A549 (cell line): Measurements from ENCODE around the gene PPP1R14D. TPM values are rescaled to one million over a fixed set of nuclear protein-coding genes. Genes with fewer than 3 reads are reported as not detected.
A peak's percentile ranks its signal among the peaks of the same experiment; 100 is the strongest.

Experiments
- ATAC-seq, 2 experiments: fragments of 200-7000 bp in 1 of 2; fragments of >200 bp in 1 of 2; cut with Nextera tagmentation in 1 of 2; cut with Tn5 transposase in 1 of 2; 3 replicates each; pipeline versions ENCODE4 v1.8.0 to v1.9.1; 2018 to 2020; ENCODE audit warnings: mild to moderate bottlenecking in 1 of 2, moderate library complexity in 1 of 2
- CTCF ChIA-PET: fragments of 300-600 bp; sonication (Branson Sonifier 250); formaldehyde crosslinking; extraction: SDS; loops from one replicate; lab custom pipeline; 2021; ENCODE audit warnings: antibody characterized with exemption, inconsistent platforms; lab: Yijun Ruan, JAX
- POLR2A ChIA-PET: fragments of 350-600 bp; formaldehyde crosslinking; extraction: SDS; loops from one replicate; lab custom pipeline; 2021; ENCODE audit warnings: antibody characterized with exemption, inconsistent platforms; lab: Yijun Ruan, JAX
- DNase-seq, 2 experiments: peaks; one replicate each; pipeline versions ENCODE4 v3.0.0 to v3.0.0-alpha.2; 2011 to 2016; ENCODE audit warnings: low read depth in 1 of 2, low spot score in 1 of 2
- FAIRE-seq: peaks from 2 replicates; lab custom pipeline; 2011; peaks lifted over from hg19 to GRCh38; lab: Jason Lieb, UNC
- H3K27ac ChIP-seq, 2 experiments: fragments of >200 bp; sonication (Bioruptor Twin); formaldehyde crosslinking; 3 replicates each; pipeline ENCODE4 v1.5.1; 2016 to 2017
- H3K4me1 ChIP-seq: fragments of >200 bp; sonication (Bioruptor Twin); formaldehyde crosslinking; 3 replicates; pipeline ENCODE4 v1.6.1; 2016
- H3K4me2 ChIP-seq: fragments of >200 bp; sonication (Bioruptor Twin); formaldehyde crosslinking; 3 replicates; pipeline ENCODE4 v1.6.1; 2016
- H3K4me3 ChIP-seq: fragments of >200 bp; sonication (Bioruptor Twin); formaldehyde crosslinking; 3 replicates; pipeline ENCODE4 v1.5.1; 2016
- H3K9me3 ChIP-seq: fragments of >200 bp; sonication (Bioruptor Twin); formaldehyde crosslinking; 3 replicates; pipeline ENCODE4 v1.6.1; 2016
- CHD4 ChIP-seq: fragments of 200-600 bp; sonication (generic); IDR thresholded peaks from 2 replicates; pipeline ENCODE4 v1.6.1; 2016; ENCODE audit warnings: antibody characterized with exemption, mild to moderate bottlenecking, borderline replicate concordance
- CTCF ChIP-seq: fragments of >200 bp; sonication (Bioruptor Twin); formaldehyde crosslinking; IDR thresholded peaks from 3 replicates; pipeline ENCODE4 v1.5.1; 2016
- E2F6 ChIP-seq: IDR thresholded peaks from 2 replicates; pipeline ENCODE4 v1.6.1; 2012; ENCODE audit warnings: low read depth, borderline replicate concordance
- EHMT2 ChIP-seq: fragments of 200-600 bp; sonication (generic); IDR thresholded peaks from 2 replicates; pipeline ENCODE4 v1.6.1; 2016; ENCODE audit warnings: antibody characterized with exemption, low read depth, mild to moderate bottlenecking, moderate library complexity
- HOXA7 ChIP-seq: fragments of 250-450 bp; sonication (Bioruptor Pico); IDR thresholded peaks from 2 replicates; pipeline ENCODE4 v1.5.0; 2020; ENCODE audit warnings: mild to moderate bottlenecking, moderate library complexity
- JUN ChIP-seq, 2 experiments: fragments of >200 bp; sonication (Bioruptor Twin); formaldehyde crosslinking; IDR thresholded peaks; 2 replicates in 1 of 2; 3 replicates in 1 of 2; pipeline ENCODE4 v1.6.1; 2016 to 2017
- NFE2L2 ChIP-seq: fragments of 150-350 bp; conservative IDR thresholded peaks from 2 replicates; pipeline ENCODE4 v1.6.1; 2014; ENCODE audit warnings: low read length
- NPAS2 ChIP-seq: fragments of 250-450 bp; sonication (Bioruptor Pico); IDR thresholded peaks from 2 replicates; pipeline ENCODE4 v1.8.0; 2022; ENCODE audit warnings: mild to moderate bottlenecking, moderate library complexity, borderline replicate concordance
- PBX3 ChIP-seq: IDR thresholded peaks from 2 replicates; pipeline ENCODE4 v1.6.1; 2012
- PHF8 ChIP-seq: fragments of 200-600 bp; sonication (generic); IDR thresholded peaks from 2 replicates; pipeline ENCODE4 v1.6.1; 2016; ENCODE audit warnings: low read depth, mild to moderate bottlenecking, antibody characterized with exemption, moderate library complexity, borderline replicate concordance
- POLR2A ChIP-seq: IDR thresholded peaks from 2 replicates; pipeline ENCODE4 v1.6.1; 2012; ENCODE audit warnings: mild to moderate bottlenecking, low read length
- RFX5 ChIP-seq: fragments of 450-650 bp; IDR thresholded peaks from 2 replicates; pipeline ENCODE4 v1.7.1; 2014; ENCODE audit warnings: antibody characterized with exemption, mild to moderate bottlenecking, moderate library complexity
- TP53 ChIP-seq: fragments of 250-450 bp; sonication (Bioruptor Pico); IDR thresholded peaks from 2 replicates; pipeline ENCODE4 v1.5.0; 2021; ENCODE audit warnings: mild to moderate bottlenecking, moderate library complexity
- ZFP36 ChIP-seq: fragments of 450-650 bp; IDR thresholded peaks from 2 replicates; pipeline ENCODE4 v1.6.1; 2014; ENCODE audit warnings: borderline replicate concordance; ENCODE audit not compliant: partially characterized antibody
- WGBS: methylation state at CpG from one replicate; pipeline ENCODE4 v1.1.6; 2017; ENCODE audit errors: missing lambda C conversion rate; 5-methylcytosine and 5-hydroxymethylcytosine counted together
- polyA plus RNA-seq, 4 experiments: library from polyadenylated mRNA; depleted of rRNA in 3 of 4; stranded (reverse); fragments of >200 nt; fragmentation: RNase III in 1 of 4; extraction: RNeasy Plus Mini Kit Qiagen cat#74134 plus additional on column Dnase treatment in 1 of 4; gene quantifications; 2 replicates in 3 of 4; 3 replicates in 1 of 4; pipeline ENCODE4 v1.2.3, GENCODE V29; 2011 to 2017
- TF ChIP-seq, protein P1 (sequence below): fragments of >200 bp; sonication (Bioruptor Twin); formaldehyde crosslinking; IDR thresholded peaks from 3 replicates; pipeline ENCODE4 v1.6.1; 2016
- TF ChIP-seq, protein P2 (sequence below): IDR thresholded peaks from 2 replicates; pipeline ENCODE4 v1.6.1; 2012

PPP1R14D gene
- polyA plus RNA-seq, 2 of the 4 experiments (the other 2 are of a cell fraction): 0.21 to 1.1 TPM

DNA sequence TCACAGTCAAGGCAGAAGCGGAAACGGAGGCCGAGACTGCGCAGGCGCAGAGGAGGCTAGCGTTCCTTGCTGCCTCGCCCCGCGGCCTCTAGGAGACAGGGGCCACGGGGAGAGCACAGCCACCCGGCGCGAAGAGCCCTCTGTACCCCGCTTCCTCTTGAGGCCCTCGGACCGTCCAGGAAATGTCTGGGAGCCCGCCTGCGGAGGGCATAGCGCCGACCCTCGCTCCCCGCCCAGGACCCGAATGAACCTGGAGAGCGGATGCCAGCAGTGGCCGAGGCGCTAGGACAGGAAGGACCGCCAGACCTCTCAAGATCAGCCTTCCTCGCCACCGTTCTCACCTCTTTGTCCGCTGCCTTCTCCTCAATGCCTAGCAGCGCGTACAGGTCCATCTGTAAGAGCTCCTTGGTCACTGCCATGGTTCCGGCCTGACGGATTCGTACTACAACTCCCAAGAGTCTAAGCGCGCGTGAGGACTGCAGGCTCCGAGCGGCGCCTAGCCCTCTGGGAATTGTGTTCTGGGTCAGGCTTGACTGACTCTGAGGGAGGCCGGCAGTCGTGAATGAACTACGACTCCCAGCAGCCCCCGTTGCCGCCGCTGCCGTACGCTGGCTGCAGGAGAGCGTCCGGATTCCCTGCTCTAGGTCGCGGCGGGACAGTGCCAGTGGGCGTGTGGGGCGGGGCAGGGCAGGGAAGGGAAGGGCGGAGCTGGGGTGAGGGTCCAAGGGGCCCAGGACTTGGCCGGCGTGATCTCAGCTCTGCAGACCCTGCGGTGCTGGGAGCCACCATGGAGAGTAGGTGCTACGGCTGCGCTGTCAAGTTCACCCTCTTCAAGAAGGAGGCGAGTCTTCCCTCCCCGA, 21.2 kb downstream of the PPP1R14D start, which contains the start of the genes DNAJC17 and ZFYVE19:
Gene DNAJC17 (minus strand): TSS at position 446 of the 860 bp plus-strand sequence. CDS start 27 bp downstream, at position 419.
Gene ZFYVE19 (plus strand): TSS at position 62 of the 860 bp plus-strand sequence. CDS start 501 bp downstream, at position 563.
- POLR2A ChIA-PET: no interaction called here
- Histone ChIP-seq H3K4me3 (peak within 1 kb of the TSS; percentile 83), H3K4me1 (peaks cover 11% of the 10 kb centered on the region; the same call in 1 of the 3 replicates), H3K27ac (peak within 1 kb of the TSS; percentile 96 to 99), H3K4me2 (peak within 1 kb of the TSS; percentile 99), H3K9me3 (no peaks in the 10 kb centered on the region)
- CTCF ChIA-PET: interaction anchor here (1.0 to 1.6 kb wide), 3 partner anchors 16 to 87 kb away, joined by 3 to 5 read pairs (median 3); partner anchors contain the start of gene VPS18
- FAIRE-seq: no peak
- 0% methylated on average over 22 of the region's 64 CpGs for WGBS
- peak; percentile 99 for ATAC-seq
- peak; percentile 78 to 96 for DNase-seq
- TF ChIP-seq PHF8: peak; percentile 57; the same call in 1 of the 2 replicates
- TF ChIP-seq HOXA7 (CRISPR knock-in tag): no peak
- 0 out of 2 replicates have a peak, but pooled peaks have one; percentile 36 for TF ChIP-seq PBX3
- peak; percentile 10 to 45; a peak in 2 of 5 replicates for TF ChIP-seq JUN (IDR thresholded peaks at IDR 0.05)
- no peak for TF ChIP-seq CHD4
- TF ChIP-seq POLR2A: peak; percentile 63
- TF ChIP-seq, protein P1, sequence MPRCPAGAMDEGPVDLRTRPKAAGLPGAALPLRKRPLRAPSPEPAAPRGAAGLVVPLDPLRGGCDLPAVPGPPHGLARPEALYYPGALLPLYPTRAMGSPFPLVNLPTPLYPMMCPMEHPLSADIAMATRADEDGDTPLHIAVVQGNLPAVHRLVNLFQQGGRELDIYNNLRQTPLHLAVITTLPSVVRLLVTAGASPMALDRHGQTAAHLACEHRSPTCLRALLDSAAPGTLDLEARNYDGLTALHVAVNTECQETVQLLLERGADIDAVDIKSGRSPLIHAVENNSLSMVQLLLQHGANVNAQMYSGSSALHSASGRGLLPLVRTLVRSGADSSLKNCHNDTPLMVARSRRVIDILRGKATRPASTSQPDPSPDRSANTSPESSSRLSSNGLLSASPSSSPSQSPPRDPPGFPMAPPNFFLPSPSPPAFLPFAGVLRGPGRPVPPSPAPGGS: 0 out of 3 replicates have a peak, but pooled peaks have one; percentile 19

GRCh38 chr15:40806672-40807027, 21.9 kb downstream of the PPP1R14D start:
- Histone ChIP-seq H3K4me1 (peaks cover 11% of the 10 kb centered on the region; the same call in 1 of the 3 replicates), H3K9me3 (no peaks in the 10 kb centered on the region), H3K4me2 (peak overlapping the region; percentile 99), H3K27ac (peak overlapping the region; percentile 96 to 99), H3K4me3 (peak overlapping the region; percentile 83)
- CTCF ChIA-PET: interaction anchor here (1.0 to 1.6 kb wide), 3 partner anchors 16 to 87 kb away, joined by 3 to 5 read pairs (median 3); partner anchors contain the start of gene VPS18
- ATAC-seq (peak in 1 of 2 experiments; percentile 1; a peak in 2 of 6 replicates), FAIRE-seq (no peak), DNase-seq (no peak)
- TF ChIP-seq, protein P2, sequence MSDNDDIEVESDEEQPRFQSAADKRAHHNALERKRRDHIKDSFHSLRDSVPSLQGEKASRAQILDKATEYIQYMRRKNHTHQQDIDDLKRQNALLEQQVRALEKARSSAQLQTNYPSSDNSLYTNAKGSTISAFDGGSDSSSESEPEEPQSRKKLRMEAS: peak; percentile 17; the same call in 1 of the 2 replicates
- TF ChIP-seq CTCF: no peak
- POLR2A ChIA-PET: interaction anchor here (0.6 kb wide), 2 partner anchors 72 to 98 kb away, joined by 4 to 13 read pairs; no protein-coding TSS in a partner anchor
- WGBS: 0% methylated on average over 2 of the region's 2 CpGs

- ChIA-PET CTCF (interaction anchor here (0.6 to 1.5 kb wide), 2 partner anchors 54 to 138 kb away, joined by 3 to 6 read pairs; no protein-coding TSS in a partner anchor), POLR2A (interaction anchor here (0.6 kb wide), 1 partner anchor 11 kb away, joined by 7 read pairs; no protein-coding TSS in a partner anchor)
- Histone ChIP-seq H3K4me2 (no peak overlapping the region), H3K9me3 (no peaks in the 10 kb centered on the region), H3K4me1 (peaks cover 14% of the 10 kb centered on the region; the same call in 1 of the 3 replicates), H3K27ac (no peak overlapping the region), H3K4me3 (no peak overlapping the region)
- 93% methylated on average over 1 of the region's 1 CpG for WGBS
- TF ChIP-seq NFE2L2 (no peak), ZFP36 (no peak), PHF8 (no peak), TP53 (CRISPR knock-in tag) (no peak), RFX5 (no peak), EHMT2 (no peak), NPAS2 (CRISPR knock-in tag) (no peak), E2F6 (no peak), CTCF (no peak)
- TF ChIP-seq, protein P1: no peak
- no peak for DNase-seq
- no peak for ATAC-seq
- no peak for FAIRE-seq
These were observed 24.8 kb downstream of the PPP1R14D start for GRCh38 chr15:40803688-40804087.
